ENCODE results near the gene LPP. TPM values are rescaled to one million over a fixed set of nuclear protein-coding genes. Genes with fewer than 3 reads are reported as not detected.

LPP gene
- total and polyA plus RNA-seq, 2 of the 4 experiments (the other 2 are of a cell fraction) = 16.0 to 130 TPM

DNA sequence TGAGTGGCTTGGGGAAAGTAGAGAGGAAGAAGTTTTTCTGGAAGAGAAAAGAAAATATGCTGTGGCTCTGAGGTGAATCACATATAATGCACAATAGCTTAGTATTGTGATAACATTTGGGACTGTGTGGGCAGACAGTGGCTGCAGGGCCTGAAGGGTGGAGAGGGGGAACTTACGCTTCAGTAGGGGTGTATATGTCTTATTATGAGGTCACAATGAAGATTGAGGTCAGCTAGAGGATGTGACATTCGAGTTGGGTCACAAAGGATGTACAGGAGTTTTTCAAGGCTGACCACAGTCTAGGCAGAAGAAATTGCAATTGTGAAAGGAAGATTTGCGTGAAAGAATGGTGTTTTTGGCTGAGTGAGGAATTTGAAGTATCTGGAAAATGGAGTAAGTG lies 414.8 kb downstream of the LPP start:
- Histone ChIP-seq H2AK9ac (replicated peaks; ENCODE audit: low read depth, low read length, poor library complexity) (no peak overlapping the region), H3K4me3 (ENCODE audit: insufficient read depth, low read depth, low read length) (no peak overlapping the region), H3K9ac (ENCODE audit: low read depth, low read length) (no peak overlapping the region), H3K36me3 (ENCODE audit: control insufficient read depth, insufficient read depth, low read length) (no peaks in the 10 kb centered on the region), H3K4me1 (ENCODE audit: control insufficient read depth, insufficient read depth, low read length) (peaks cover 9% of the 10 kb centered on the region), H3K18ac (ENCODE audit: low read depth, low read length) (peak overlapping the region; percentile 24; the same call in 1 of the 2 replicates), H2BK15ac (ENCODE audit: low read depth, low read length) (no peak overlapping the region), H3K23ac (ENCODE audit: low read depth, low read length) (no peak overlapping the region), H3K79me1 (ENCODE audit: low read depth in 1 of 2, low read length in 2 of 2) (peaks cover 38 to 66% of the 10 kb centered on the region in 2 experiments), H4K91ac (ENCODE audit: insufficient read depth, low read depth, low read length) (0 out of 2 replicates have a peak overlapping the region, but pooled peaks have one; percentile 28), H3K27me3 (ENCODE audit: control insufficient read depth, insufficient read depth, low read length) (no peaks in the 10 kb centered on the region), H2BK5ac (ENCODE audit: low read depth, low read length, poor library complexity, severe bottlenecking) (no peak overlapping the region), H2BK20ac (ENCODE audit: low read depth, low read length) (no peak overlapping the region), H3K4ac (ENCODE audit: low read depth, low read length) (peak overlapping the region; percentile 25; the same call in 1 of the 2 replicates), H3K14ac (replicated peaks; ENCODE audit: low read depth, low read length) (peak overlapping the region; percentile 47), H2AFZ (replicated peaks; ENCODE audit: low read length, poor library complexity) (no peak overlapping the region), H3K27ac (ENCODE audit: insufficient read depth, low read length) (no peak overlapping the region), H2BK120ac (ENCODE audit: low read depth, low read length) (no peak overlapping the region; the same call in 1 of the 2 replicates), H3K9me1 (ENCODE audit: insufficient read depth, low read length) (peaks cover 16% of the 10 kb centered on the region), H3K4me2 (ENCODE audit: low read depth, low read length) (no peak overlapping the region), H4K5ac (ENCODE audit: low read depth, low read length) (no peak overlapping the region), H2AK5ac (ENCODE audit: low read depth, low read length) (no peak overlapping the region), H3K9me3 (ENCODE audit: control insufficient read depth, insufficient read depth, low read length) (no peaks in the 10 kb centered on the region), H4K20me1 (ENCODE audit: insufficient read depth, low read length) (peaks cover 22% of the 10 kb centered on the region; the same call in 1 of the 2 replicates), H4K8ac (ENCODE audit: low read depth in 2 of 2, low read length in 2 of 2) (no peak overlapping the region), H3K56ac (ENCODE audit: extremely low read depth, insufficient read depth, low read length) (no peak overlapping the region)
- dilution Hi-C loops (cut with HindIII; ENCODE audit: low sequenced_read_pairs, unreplicated experiment) = no loop called here
- ChIA-PET POLR2A (ENCODE audit: unreplicated experiment) (no interaction called here), CTCF (interaction anchor here (0.6 kb wide), 1 partner anchor 573 kb away, joined by 3 read pairs; no protein-coding TSS in a partner anchor)
- WGBS, 2 experiments (ENCODE audit: extremely low coverage in 2 of 2, insufficient read length in 1 of 2) = 82 to 100% methylated on average over 1 to 2 of the region's 3 CpGs
- TF ChIP-seq FOS (IDR thresholded peaks at IDR 0.05; ENCODE audit: low read depth, low read length) (no peak), POLR2A (IDR thresholded peaks at IDR 0.05; ENCODE audit: low read depth, low read length) (no peak), SMC3 (IDR thresholded peaks at IDR 0.05; ENCODE audit: low read depth, low read length) (no peak), MAFK (IDR thresholded peaks at IDR 0.05; ENCODE audit: low read depth, low read length) (no peak), RAD21 (IDR thresholded peaks at IDR 0.05; ENCODE audit: low read length) (no peak), NFE2L2 (IDR thresholded peaks at IDR 0.05; ENCODE audit: low read depth, low read length) (no peak)
- intact Hi-C loops (cut with micrococcal nuclease) = no loop called here
- in situ Hi-C loops (cut with MboI; ENCODE audit: low sequenced_read_pairs) = no loop called here
- ATAC-seq (ENCODE audit: low read depth) = no peak; the same call in 1 of the 2 replicates
- DNase-seq = peak; percentile 13
- no TSS peak for BruUV-seq (replicated peaks)
